Activated CD4-positive, alpha-beta T cell treated with anti-CD3 and anti-CD28 coated beads, Interleukin-2, amount 10 ng/mL, durations not matched to agents 7 days and 5 days (primary cell): Measurements from ENCODE around the gene PNLIPRP1. TPM values are rescaled to one million over a fixed set of nuclear protein-coding genes. Genes with fewer than 3 reads are reported as not detected.

Source experiments
- CTCF ChIA-PET: fragments of 350-600 bp; sonication (Branson Sonifier 250); formaldehyde crosslinking; loops from one replicate; lab custom pipeline; 2021; ENCODE audit warnings: antibody characterized with exemption; lab: Charles Lee
- POLR2A ChIA-PET: fragments of 350-600 bp; sonication (Branson Sonifier 250); formaldehyde crosslinking; loops from one replicate; lab custom pipeline; 2021; ENCODE audit warnings: antibody characterized with exemption; lab: Charles Lee
- DNase-seq: peaks from one replicate; pipeline ENCODE4 v3.0.0-alpha.2; 2020
- H3K27ac Mint-ChIP-seq: one replicate; pipeline ENCODE4 v1.8.0; 2021; ENCODE audit warnings: mild to moderate bottlenecking, moderate library complexity, mixed read lengths
- H3K27me3 Mint-ChIP-seq: one replicate; pipeline ENCODE4 v1.8.0; 2021; ENCODE audit warnings: mixed read lengths
- H3K36me3 Mint-ChIP-seq: one replicate; pipeline ENCODE4 v1.8.0; 2021; ENCODE audit warnings: low read depth, mixed read lengths
- H3K4me1 Mint-ChIP-seq: one replicate; pipeline ENCODE4 v1.8.0; 2021; ENCODE audit warnings: mixed read lengths
- H3K4me3 Mint-ChIP-seq: one replicate; pipeline ENCODE4 v1.8.0; 2021; ENCODE audit warnings: mild to moderate bottlenecking, moderate library complexity, mixed read lengths
- H3K9me3 Mint-ChIP-seq: one replicate; pipeline ENCODE4 v1.8.0; 2021; ENCODE audit warnings: mixed read lengths
- total RNA-seq, 2 experiments: library from RNA; stranded (reverse); gene quantifications; one replicate each; pipeline ENCODE4 v1.2.3, GENCODE V29; 2021

PNLIPRP1 gene
- total RNA-seq, 2 experiments from 2014 or later: not detected

- CTCF ChIA-PET: no interaction called here
- POLR2A ChIA-PET: no interaction called here
- Mint-ChIP-seq H3K9me3 (no peaks in the 10 kb centered on the region), H3K4me1 (no peaks in the 10 kb centered on the region), H3K36me3 (no peaks in the 10 kb centered on the region), H3K27me3 (peaks cover 6% of the 10 kb centered on the region), H3K27ac (no peak overlapping the region), H3K4me3 (no peak overlapping the region)
- DNase-seq: no peak
These were observed 18.2 kb downstream of the PNLIPRP1 start for GRCh38 chr10:116608686-116609594.

GRCh38 chr10:116610443-116611152, 19.8 kb downstream of the PNLIPRP1 start:
- DNase-seq: no peak
- Mint-ChIP-seq H3K36me3 (no peaks in the 10 kb centered on the region), H3K27ac (no peak overlapping the region), H3K4me3 (no peak overlapping the region), H3K4me1 (no peaks in the 10 kb centered on the region), H3K9me3 (no peaks in the 10 kb centered on the region), H3K27me3 (peaks cover 6% of the 10 kb centered on the region)
- ChIA-PET CTCF (interaction anchor here (0.6 kb wide), 1 partner anchor 24 kb away, joined by 4 read pairs; no protein-coding TSS in a partner anchor), POLR2A (no interaction called here)

- no peaks in the 10 kb centered on the region for H3K36me3 Mint-ChIP-seq
- no peak for DNase-seq
- H3K4me1 Mint-ChIP-seq: no peaks in the 10 kb centered on the region
- ChIA-PET CTCF (no interaction called here), POLR2A (no interaction called here)
- H3K27me3 Mint-ChIP-seq: peaks cover 6% of the 10 kb centered on the region
- H3K4me3 Mint-ChIP-seq: no peak overlapping the region
- H3K27ac Mint-ChIP-seq: no peak overlapping the region
- no peaks in the 10 kb centered on the region for H3K9me3 Mint-ChIP-seq
These were observed 20.4 kb downstream of the PNLIPRP1 start for GRCh38 chr10:116611153-116611545.

GRCh38 chr10:116612107-116612769, 21.5 kb downstream of the PNLIPRP1 start:
- no peaks in the 10 kb centered on the region for H3K9me3 Mint-ChIP-seq
- H3K4me1 Mint-ChIP-seq: no peaks in the 10 kb centered on the region
- peaks cover 6% of the 10 kb centered on the region for H3K27me3 Mint-ChIP-seq
- H3K36me3 Mint-ChIP-seq: no peaks in the 10 kb centered on the region
- POLR2A ChIA-PET: interaction anchor here (0.6 kb wide), 1 partner anchor 341 kb away, joined by 3 read pairs; no protein-coding TSS in a partner anchor
- CTCF ChIA-PET: interaction anchor here (0.8 kb wide), 1 partner anchor 563 kb away, joined by 3 read pairs; no protein-coding TSS in a partner anchor
- H3K4me3 Mint-ChIP-seq: no peak overlapping the region
- DNase-seq: no peak
- no peak overlapping the region for H3K27ac Mint-ChIP-seq

- POLR2A ChIA-PET: no interaction called here
- no peak for DNase-seq
- Mint-ChIP-seq H3K27ac (no peak overlapping the region), H3K4me3 (no peak overlapping the region), H3K9me3 (no peaks in the 10 kb centered on the region), H3K27me3 (peaks cover 6% of the 10 kb centered on the region), H3K36me3 (no peaks in the 10 kb centered on the region), H3K4me1 (no peaks in the 10 kb centered on the region)
- CTCF ChIA-PET: no interaction called here
These were observed 22.7 kb downstream of the PNLIPRP1 start for GRCh38 chr10:116613471-116613870.

- CTCF ChIA-PET: interaction anchor here (0.6 kb wide), 1 partner anchor 1336 kb away, joined by 3 read pairs; no protein-coding TSS in a partner anchor
- no peaks in the 10 kb centered on the region for H3K4me1 Mint-ChIP-seq
- no peak for DNase-seq
- POLR2A ChIA-PET: no interaction called here
- no peak overlapping the region for H3K27ac Mint-ChIP-seq
- no peaks in the 10 kb centered on the region for H3K27me3 Mint-ChIP-seq
- no peak overlapping the region for H3K4me3 Mint-ChIP-seq
- H3K36me3 Mint-ChIP-seq: no peaks in the 10 kb centered on the region
- no peaks in the 10 kb centered on the region for H3K9me3 Mint-ChIP-seq
These were observed 24.0 kb downstream of the PNLIPRP1 start for GRCh38 chr10:116614796-116615195.

- DNase-seq: no peak
- Mint-ChIP-seq H3K27me3 (no peaks in the 10 kb centered on the region), H3K36me3 (no peaks in the 10 kb centered on the region), H3K9me3 (no peaks in the 10 kb centered on the region), H3K27ac (no peak overlapping the region), H3K4me1 (no peaks in the 10 kb centered on the region), H3K4me3 (no peak overlapping the region)
- POLR2A ChIA-PET: no interaction called here
- CTCF ChIA-PET: no interaction called here
These were observed 24.5 kb downstream of the PNLIPRP1 start for GRCh38 chr10:116615199-116615776.

GRCh38 chr10:116620423-116621400, 30.0 kb downstream of the PNLIPRP1 start, which contains the start of gene PNLIPRP2:
PNLIPRP2 (plus strand) TSS chr10:116620953.
- H3K36me3 Mint-ChIP-seq: no peaks in the 10 kb centered on the region
- peaks cover 3% of the 10 kb centered on the region for H3K27me3 Mint-ChIP-seq
- POLR2A ChIA-PET: no interaction called here
- no peaks in the 10 kb centered on the region for H3K9me3 Mint-ChIP-seq
- H3K27ac Mint-ChIP-seq: no peak within 1 kb of the TSS
- H3K4me1 Mint-ChIP-seq: no peaks in the 10 kb centered on the region
- CTCF ChIA-PET: no interaction called here
- no peak for DNase-seq
- no peak within 1 kb of the TSS for H3K4me3 Mint-ChIP-seq

- Mint-ChIP-seq H3K4me1 (no peaks in the 10 kb centered on the region), H3K9me3 (no peaks in the 10 kb centered on the region), H3K4me3 (no peak overlapping the region), H3K27me3 (peaks cover 8% of the 10 kb centered on the region), H3K36me3 (no peaks in the 10 kb centered on the region), H3K27ac (no peak overlapping the region)
- CTCF ChIA-PET: no interaction called here
- no peak for DNase-seq
- POLR2A ChIA-PET: no interaction called here
These were observed 30.7 kb downstream of the PNLIPRP1 start for GRCh38 chr10:116621476-116621875.

GRCh38 chr10:116621934-116622655, 31.3 kb downstream of the PNLIPRP1 start:
- no peak overlapping the region for H3K4me3 Mint-ChIP-seq
- peaks cover 12% of the 10 kb centered on the region for H3K27me3 Mint-ChIP-seq
- CTCF ChIA-PET: no interaction called here
- POLR2A ChIA-PET: no interaction called here
- no peak overlapping the region for H3K27ac Mint-ChIP-seq
- no peaks in the 10 kb centered on the region for H3K4me1 Mint-ChIP-seq
- no peak for DNase-seq
- no peaks in the 10 kb centered on the region for H3K9me3 Mint-ChIP-seq
- H3K36me3 Mint-ChIP-seq: no peaks in the 10 kb centered on the region

GRCh38 chr10:116625845-116626244, 35.1 kb downstream of the PNLIPRP1 start:
- Mint-ChIP-seq H3K4me1 (no peaks in the 10 kb centered on the region), H3K36me3 (no peaks in the 10 kb centered on the region), H3K9me3 (no peaks in the 10 kb centered on the region), H3K27me3 (peaks cover 24% of the 10 kb centered on the region), H3K27ac (no peak overlapping the region), H3K4me3 (no peak overlapping the region)
- no peak for DNase-seq
- ChIA-PET POLR2A (no interaction called here), CTCF (no interaction called here)
